MM.1S (cell line): Measurements from ENCODE around the gene IGHMBP2.

Source experiments
- DNase-seq: peaks from one replicate; pipeline ENCODE4 v3.0.0-alpha.2; 2015
- H2AFZ ChIP-seq: fragments of 300-600 bp; sonication (generic); 2 replicates; pipeline ENCODE4 v1.6.0; 2016; ENCODE audit warnings: antibody characterized with exemption, low read length
- H3F3A ChIP-seq: fragments of 300-600 bp; sonication (generic); 2 replicates; pipeline ENCODE4 v1.6.1; 2016; ENCODE audit warnings: mild to moderate bottlenecking, antibody characterized with exemption, low read length, moderate library complexity, mixed read lengths; ENCODE audit not compliant: insufficient read depth
- H3K27ac ChIP-seq: fragments of 300-600 bp; sonication (generic); 2 replicates; pipeline ENCODE4 v1.5.1; 2016; ENCODE audit warnings: mild to moderate bottlenecking, low read length
- H3K27me3 ChIP-seq: fragments of 300-600 bp; sonication (generic); replicated peaks from 2 replicates; pipeline ENCODE4 v1.6.0; 2016; ENCODE audit warnings: low read length; ENCODE audit not compliant: insufficient read depth
- H3K36me3 ChIP-seq: fragments of 300-600 bp; sonication (generic); replicated peaks from 2 replicates; pipeline ENCODE4 v1.6.1; 2016; ENCODE audit warnings: mild to moderate bottlenecking, low read length, mixed read lengths; ENCODE audit not compliant: insufficient read depth
- H3K4me1 ChIP-seq: fragments of 300-600 bp; sonication (generic); 2 replicates; pipeline ENCODE4 v1.6.1; 2016; ENCODE audit warnings: low read length, mixed read lengths
- H3K4me2 ChIP-seq: fragments of 300-600 bp; sonication (generic); 2 replicates; pipeline ENCODE4 v1.6.0; 2016; ENCODE audit warnings: low read depth, low read length
- H3K4me3 ChIP-seq: fragments of 300-600 bp; sonication (generic); 2 replicates; pipeline ENCODE4 v1.5.1; 2016; ENCODE audit warnings: low read length, mixed read lengths
- H3K79me2 ChIP-seq: fragments of 300-600 bp; sonication (generic); 2 replicates; pipeline ENCODE4 v1.6.1; 2016; ENCODE audit warnings: mixed run types, low read length, mixed read lengths
- H3K9ac ChIP-seq: fragments of 300-600 bp; sonication (generic); 2 replicates; pipeline ENCODE4 v1.6.1; 2016; ENCODE audit warnings: low read length, mixed read lengths
- H3K9me2 ChIP-seq: fragments of 300-600 bp; sonication (generic); replicated peaks from 2 replicates; pipeline ENCODE4 v1.6.1; 2016; ENCODE audit warnings: mild to moderate bottlenecking, low read length, mixed read lengths; ENCODE audit not compliant: insufficient read depth
- H3K9me3 ChIP-seq: fragments of 300-600 bp; sonication (generic); replicated peaks from 2 replicates; pipeline ENCODE4 v1.6.1; 2016; ENCODE audit warnings: mild to moderate bottlenecking, low read length, mixed read lengths; ENCODE audit not compliant: insufficient read depth
- H4K20me1 ChIP-seq: fragments of 300-600 bp; sonication (generic); 2 replicates; pipeline ENCODE4 v1.6.1; 2016; ENCODE audit warnings: mild to moderate bottlenecking, low read length, moderate library complexity, mixed read lengths; ENCODE audit not compliant: insufficient read depth
- EZH2 ChIP-seq: fragments of 300-600 bp; sonication (generic); optimal IDR thresholded peaks from 2 replicates; pipeline ENCODE3; 2017; ENCODE audit warnings: low read depth, mild to moderate bottlenecking, antibody characterized with exemption, low read length, mixed read lengths
- EZH2phosphoT487 ChIP-seq: fragments of 300-600 bp; sonication (generic); IDR thresholded peaks from 2 replicates; pipeline ENCODE4 v1.6.1; 2018; ENCODE audit warnings: antibody characterized with exemption, low read length
- TF ChIP-seq, protein P1 (sequence below): fragments of 300-600 bp; sonication (generic); IDR thresholded peaks from 2 replicates; pipeline ENCODE4 v1.5.1; 2016; ENCODE audit warnings: antibody characterized with exemption, low read length, mixed read lengths

The IGHMBP2 gene

DNA sequence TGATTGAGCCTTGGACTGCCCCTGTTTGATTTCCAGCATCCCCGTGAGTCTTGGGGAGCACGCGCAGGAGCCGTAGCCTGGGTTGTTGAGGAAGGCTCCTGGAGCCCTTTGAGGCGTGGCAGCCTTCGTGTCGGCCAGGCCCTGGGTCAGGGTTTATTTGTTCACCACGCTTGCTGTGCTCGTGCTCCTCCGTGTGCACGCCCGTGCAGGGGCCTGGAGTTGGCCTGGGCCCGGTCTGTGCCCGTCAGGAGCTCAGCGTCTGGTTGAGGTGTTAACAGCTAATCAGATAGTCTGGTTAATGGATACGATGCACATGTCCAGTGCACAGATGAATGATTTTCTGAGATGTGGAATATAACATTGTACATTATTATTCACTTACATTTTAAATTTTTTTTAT lies 8.0 kb downstream of the IGHMBP2 start:
- no peaks in the 10 kb centered on the region for H3K4me1 ChIP-seq
- H3K9ac ChIP-seq, result no peak overlapping the region
- no peaks in the 10 kb centered on the region for H4K20me1 ChIP-seq
- H3K4me3 ChIP-seq, result no peak overlapping the region
- H3K9me2 ChIP-seq, result no peaks in the 10 kb centered on the region
- H2AFZ ChIP-seq, result no peak overlapping the region
- H3K36me3 ChIP-seq, result no peaks in the 10 kb centered on the region; the same call in 1 of the 2 replicates
- H3K79me2 ChIP-seq, result 0 out of 2 replicates have a peak, but pooled peaks cover 4% of the 10 kb centered on the region
- no peaks in the 10 kb centered on the region for H3K27me3 ChIP-seq
- TF ChIP-seq EZH2phosphoT487 (no peak), EZH2 (no peak)
- TF ChIP-seq, protein P1, sequence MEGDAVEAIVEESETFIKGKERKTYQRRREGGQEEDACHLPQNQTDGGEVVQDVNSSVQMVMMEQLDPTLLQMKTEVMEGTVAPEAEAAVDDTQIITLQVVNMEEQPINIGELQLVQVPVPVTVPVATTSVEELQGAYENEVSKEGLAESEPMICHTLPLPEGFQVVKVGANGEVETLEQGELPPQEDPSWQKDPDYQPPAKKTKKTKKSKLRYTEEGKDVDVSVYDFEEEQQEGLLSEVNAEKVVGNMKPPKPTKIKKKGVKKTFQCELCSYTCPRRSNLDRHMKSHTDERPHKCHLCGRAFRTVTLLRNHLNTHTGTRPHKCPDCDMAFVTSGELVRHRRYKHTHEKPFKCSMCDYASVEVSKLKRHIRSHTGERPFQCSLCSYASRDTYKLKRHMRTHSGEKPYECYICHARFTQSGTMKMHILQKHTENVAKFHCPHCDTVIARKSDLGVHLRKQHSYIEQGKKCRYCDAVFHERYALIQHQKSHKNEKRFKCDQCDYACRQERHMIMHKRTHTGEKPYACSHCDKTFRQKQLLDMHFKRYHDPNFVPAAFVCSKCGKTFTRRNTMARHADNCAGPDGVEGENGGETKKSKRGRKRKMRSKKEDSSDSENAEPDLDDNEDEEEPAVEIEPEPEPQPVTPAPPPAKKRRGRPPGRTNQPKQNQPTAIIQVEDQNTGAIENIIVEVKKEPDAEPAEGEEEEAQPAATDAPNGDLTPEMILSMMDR, result no peak
- H3K4me2 ChIP-seq, result no peak overlapping the region
- H3F3A ChIP-seq, result no peaks in the 10 kb centered on the region
- no peak for DNase-seq
- H3K9me3 ChIP-seq, result no peaks in the 10 kb centered on the region
- H3K27ac ChIP-seq, result no peak overlapping the region

DNA sequence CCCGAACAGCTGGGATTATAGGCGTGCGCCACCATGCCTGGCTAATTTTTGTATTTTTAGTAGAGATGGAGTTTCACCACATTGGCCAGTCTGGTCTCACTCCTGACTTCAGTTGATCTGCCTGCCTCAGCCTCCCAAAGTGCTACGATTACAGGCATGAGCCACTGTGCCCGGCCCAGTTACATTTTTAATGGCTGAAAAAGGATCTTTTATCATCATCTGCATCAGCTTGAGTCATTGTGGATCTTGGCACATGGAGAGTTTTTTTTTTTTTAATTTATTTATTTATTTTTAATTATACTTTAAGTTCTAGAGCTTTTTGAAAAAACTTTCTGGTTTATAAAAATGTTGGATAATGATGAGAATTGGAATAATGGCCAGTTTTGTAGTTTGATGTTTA lies 8.6 kb downstream of the IGHMBP2 start:
- H3K4me2 ChIP-seq, result no peak overlapping the region
- H3K9me3 ChIP-seq, result no peaks in the 10 kb centered on the region
- no peaks in the 10 kb centered on the region for H3K27me3 ChIP-seq
- no peak overlapping the region for H2AFZ ChIP-seq
- no peak for DNase-seq
- H3K9me2 ChIP-seq, result no peaks in the 10 kb centered on the region
- no peaks in the 10 kb centered on the region for H3F3A ChIP-seq
- no peaks in the 10 kb centered on the region; the same call in 1 of the 2 replicates for H3K36me3 ChIP-seq
- H4K20me1 ChIP-seq, result no peaks in the 10 kb centered on the region
- H3K9ac ChIP-seq, result no peak overlapping the region
- TF ChIP-seq, protein P1, result no peak
- TF ChIP-seq EZH2phosphoT487 (no peak), EZH2 (no peak)
- H3K4me3 ChIP-seq, result no peak overlapping the region
- H3K79me2 ChIP-seq, result 0 out of 2 replicates have a peak, but pooled peaks cover under 1% of the 10 kb centered on the region
- H3K27ac ChIP-seq, result no peak overlapping the region
- no peaks in the 10 kb centered on the region for H3K4me1 ChIP-seq

DNA sequence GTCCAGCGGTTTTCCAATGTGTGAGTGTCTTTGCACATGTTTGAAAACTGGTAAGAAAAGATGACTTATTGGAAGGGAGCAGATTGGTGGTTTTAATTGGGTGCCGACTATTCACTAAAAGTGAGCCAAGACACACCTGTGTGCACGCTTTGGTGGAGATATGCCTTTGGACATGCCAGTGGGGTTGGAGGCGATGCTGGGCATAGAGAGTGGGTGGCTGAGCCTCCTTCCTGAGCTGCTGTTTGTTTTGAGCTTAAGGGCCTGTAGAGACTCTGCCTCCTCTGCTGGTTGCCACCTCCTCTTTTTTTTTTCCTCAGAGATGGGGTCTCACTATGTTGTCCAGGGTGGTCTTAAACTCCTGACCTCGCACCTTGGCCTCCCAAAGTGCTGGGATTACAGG lies 9.5 kb downstream of the IGHMBP2 start:
- TF ChIP-seq, protein P1, result no peak
- TF ChIP-seq EZH2 (no peak), EZH2phosphoT487 (no peak)
- Histone ChIP-seq H3F3A (no peaks in the 10 kb centered on the region), H3K4me3 (no peak overlapping the region), H3K27me3 (no peaks in the 10 kb centered on the region), H3K9ac (no peak overlapping the region), H3K27ac (no peak overlapping the region), H4K20me1 (no peaks in the 10 kb centered on the region), H2AFZ (no peak overlapping the region), H3K4me1 (no peaks in the 10 kb centered on the region), H3K9me2 (no peaks in the 10 kb centered on the region), H3K79me2 (no peaks in the 10 kb centered on the region), H3K36me3 (no peaks in the 10 kb centered on the region; the same call in 1 of the 2 replicates), H3K9me3 (no peaks in the 10 kb centered on the region), H3K4me2 (no peak overlapping the region)
- DNase-seq, result no peak
